CD14-positive monocyte (primary cell): ENCODE data around the gene ART4. TPM values are rescaled to one million over a fixed set of nuclear protein-coding genes. Genes with fewer than 3 reads are reported as not detected.

Experiments used
- DNase-seq, 3 donors: peaks; one replicate each; pipeline ENCODE4 v3.0.0-alpha.2; 2011 to 2022
- H2AFZ ChIP-seq: 2 replicates; pipeline ENCODE4 v1.6.0; 2012; ENCODE audit warnings: mild to moderate bottlenecking, low read depth, low read length, inconsistent platforms; ENCODE audit not compliant: insufficient read depth, poor library complexity, severe bottlenecking
- H3K27ac ChIP-seq, 2 donors: 1 replicate in 1 of 2; 2 replicates in 1 of 2; pipeline ENCODE4 v1.5.1; 2012 to 2013; ENCODE audit warnings: low read length in 2 of 2, control low read depth in 1 of 2, inconsistent platforms in 1 of 2, low read depth in 1 of 2, mild to moderate bottlenecking in 1 of 2
- H3K27me3 ChIP-seq, 2 donors: one replicate each; pipeline versions ENCODE4 v1.6.0 to v1.6.1; 2011 to 2013; ENCODE audit warnings: low read length in 2 of 2; ENCODE audit not compliant: control insufficient read depth in 2 of 2, insufficient read depth in 2 of 2
- H3K36me3 ChIP-seq, 2 donors: replicated peaks in 1 of 2; 1 replicate in 1 of 2; 2 replicates in 1 of 2; pipeline versions ENCODE4 v1.5.1 to v1.6.1; 2012 to 2013; ENCODE audit warnings: low read length in 2 of 2, control low read depth in 1 of 2, inconsistent platforms in 1 of 2, mild to moderate bottlenecking in 1 of 2; ENCODE audit not compliant: insufficient read depth in 2 of 2, control insufficient read depth in 1 of 2
- H3K4me1 ChIP-seq, 2 donors: 1 replicate in 1 of 2; 2 replicates in 1 of 2; pipeline versions ENCODE4 v1.5.1 to v1.6.1; 2012 to 2013; ENCODE audit warnings: low read length in 2 of 2, control low read depth in 1 of 2, inconsistent platforms in 1 of 2, mild to moderate bottlenecking in 1 of 2, moderate library complexity in 1 of 2; ENCODE audit not compliant: insufficient read depth in 2 of 2, control insufficient read depth in 1 of 2
- H3K4me2 ChIP-seq: replicated peaks from 2 replicates; pipeline ENCODE3; 2012; ENCODE audit warnings: low read length, moderate library complexity, mild to moderate bottlenecking; ENCODE audit not compliant: poor library complexity, severe bottlenecking; ENCODE audit errors: extremely low read depth
- H3K4me3 ChIP-seq, 3 experiments: fragments of 200-600 bp in 1 of 3; sonication (generic) in 1 of 3; replicated peaks in 1 of 3; 1 replicate in 2 of 3; 2 replicates in 1 of 3; pipeline ENCODE4 v1.5.1; 2011 to 2013; ENCODE audit warnings: low read length in 3 of 3, mild to moderate bottlenecking in 3 of 3, control low read depth in 2 of 3, low read depth in 2 of 3, inconsistent platforms in 1 of 3, moderate library complexity in 1 of 3
- H3K79me2 ChIP-seq: 2 replicates; pipeline ENCODE4 v1.6.0; 2012; ENCODE audit warnings: mild to moderate bottlenecking, control low read depth, inconsistent platforms, low read length, moderate library complexity; ENCODE audit not compliant: insufficient read depth
- H3K9ac ChIP-seq: 2 replicates; pipeline ENCODE4 v1.6.0; 2017; ENCODE audit warnings: low read length, mild to moderate bottlenecking; ENCODE audit not compliant: insufficient read depth, poor library complexity, severe bottlenecking
- H3K9me3 ChIP-seq, 2 donors: replicated peaks in 1 of 2; 1 replicate in 1 of 2; 2 replicates in 1 of 2; pipeline versions ENCODE4 v1.5.1 to v1.6.1; 2012 to 2013; ENCODE audit warnings: low read length in 2 of 2, control low read depth in 1 of 2; ENCODE audit not compliant: control insufficient read depth in 1 of 2, insufficient read depth in 1 of 2
- H4K20me1 ChIP-seq: 2 replicates; pipeline ENCODE4 v1.6.0; 2012; ENCODE audit warnings: mild to moderate bottlenecking, low read length, control low read depth, moderate library complexity; ENCODE audit not compliant: insufficient read depth
- H3K27ac Mint-ChIP-seq, 7 donors: one replicate each; pipeline ENCODE4 v1.8.0; 2020; ENCODE audit warnings: mild to moderate bottlenecking in 7 of 7, mixed read lengths in 7 of 7, moderate library complexity in 6 of 7, inconsistent platforms in 2 of 7
- H3K27me3 Mint-ChIP-seq, 3 donors: one replicate each; pipeline ENCODE4 v1.8.0; 2021 to 2022; ENCODE audit warnings: low read depth in 3 of 3, mild to moderate bottlenecking in 3 of 3, mixed read lengths in 3 of 3, moderate library complexity in 3 of 3, inconsistent platforms in 1 of 3
- H3K36me3 Mint-ChIP-seq, 2 donors: one replicate each; pipeline ENCODE4 v1.8.0; 2020; ENCODE audit warnings: mixed read lengths in 2 of 2, inconsistent platforms in 1 of 2, mild to moderate bottlenecking in 1 of 2
- H3K4me1 Mint-ChIP-seq: one replicate; pipeline ENCODE4 v1.8.0; 2020; ENCODE audit warnings: mild to moderate bottlenecking, mixed read lengths
- H3K4me3 Mint-ChIP-seq, 2 donors: one replicate each; pipeline ENCODE4 v1.8.0; 2020; ENCODE audit warnings: mild to moderate bottlenecking in 2 of 2, mixed read lengths in 2 of 2, moderate library complexity in 1 of 2
- H3K9me3 Mint-ChIP-seq, 7 donors: one replicate each; pipeline ENCODE4 v1.8.0; 2020 to 2022; ENCODE audit warnings: mixed read lengths in 7 of 7, mild to moderate bottlenecking in 6 of 7, moderate library complexity in 6 of 7, inconsistent platforms in 2 of 7
- WGBS: methylation state at CpG from one replicate; pipeline ENCODE4 v1.1.5; 2013; ENCODE audit warnings: missing lambda C conversion rate; ENCODE audit not compliant: insufficient coverage; 5-methylcytosine and 5-hydroxymethylcytosine counted together
- intact Hi-C, 2 donors: fragments of 100-400 bp; cut with micrococcal nuclease; formaldehyde crosslinking; loops; one replicate each; pipeline versions ENCODE4 v1.15.0 to v1.15.1; 2023
- polyA plus RNA-seq, 3 donors: library from polyadenylated mRNA; depleted of rRNA in 1 of 3; unstranded in 2 of 3; stranded (reverse) in 1 of 3; fragments of 300-500 nt in 2 of 3; fragments of >200 nt in 1 of 3; fragmentation: Illumina TruSeq in 2 of 3; gene quantifications; 1 replicate in 2 of 3; 2 replicates in 1 of 3; pipeline ENCODE4 v1.2.3, GENCODE V29; 2012 to 2021
- TF ChIP-seq, protein P1 (sequence below): fragments of 200-600 bp; IDR thresholded peaks from one replicate; pipeline ENCODE4 v1.8.0; 2022; ENCODE audit warnings: antibody characterized with exemption, mild to moderate bottlenecking

ART4 gene
- polyA plus RNA-seq, 3 donors: not detected

DNA sequence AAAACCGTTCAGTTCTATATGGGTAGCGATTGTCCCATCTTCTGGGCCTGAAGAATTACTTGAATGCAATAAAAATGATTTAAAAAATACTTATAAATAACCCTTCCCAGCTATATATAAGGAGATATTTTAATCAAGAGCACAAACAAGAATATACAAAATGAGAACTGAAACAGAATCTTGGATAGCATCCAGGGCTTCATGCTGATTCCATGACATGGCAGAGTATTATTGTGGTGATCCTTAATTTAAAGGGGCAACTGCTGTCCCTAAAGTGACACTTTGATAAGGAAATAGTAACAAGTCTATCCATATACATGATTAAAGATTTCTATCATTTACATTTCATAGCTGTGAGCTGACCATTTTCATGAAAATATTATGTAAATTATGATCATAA lies 58.9 kb downstream of the ART4 start:
- H3K27me3 Mint-ChIP-seq: no peaks in the 10 kb centered on the region
- H3K36me3 ChIP-seq: peaks cover 33 to 46% of the 10 kb centered on the region in 2 donors
- TF ChIP-seq, protein P1, sequence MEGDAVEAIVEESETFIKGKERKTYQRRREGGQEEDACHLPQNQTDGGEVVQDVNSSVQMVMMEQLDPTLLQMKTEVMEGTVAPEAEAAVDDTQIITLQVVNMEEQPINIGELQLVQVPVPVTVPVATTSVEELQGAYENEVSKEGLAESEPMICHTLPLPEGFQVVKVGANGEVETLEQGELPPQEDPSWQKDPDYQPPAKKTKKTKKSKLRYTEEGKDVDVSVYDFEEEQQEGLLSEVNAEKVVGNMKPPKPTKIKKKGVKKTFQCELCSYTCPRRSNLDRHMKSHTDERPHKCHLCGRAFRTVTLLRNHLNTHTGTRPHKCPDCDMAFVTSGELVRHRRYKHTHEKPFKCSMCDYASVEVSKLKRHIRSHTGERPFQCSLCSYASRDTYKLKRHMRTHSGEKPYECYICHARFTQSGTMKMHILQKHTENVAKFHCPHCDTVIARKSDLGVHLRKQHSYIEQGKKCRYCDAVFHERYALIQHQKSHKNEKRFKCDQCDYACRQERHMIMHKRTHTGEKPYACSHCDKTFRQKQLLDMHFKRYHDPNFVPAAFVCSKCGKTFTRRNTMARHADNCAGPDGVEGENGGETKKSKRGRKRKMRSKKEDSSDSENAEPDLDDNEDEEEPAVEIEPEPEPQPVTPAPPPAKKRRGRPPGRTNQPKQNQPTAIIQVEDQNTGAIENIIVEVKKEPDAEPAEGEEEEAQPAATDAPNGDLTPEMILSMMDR: no peak
- no peaks in the 10 kb centered on the region for H3K9me3 ChIP-seq
- H3K36me3 Mint-ChIP-seq: peaks cover 35 to 51% of the 10 kb centered on the region in 2 donors
- peaks cover 18% of the 10 kb centered on the region for H3K4me1 Mint-ChIP-seq
- H3K4me3 Mint-ChIP-seq: no peak overlapping the region
- H3K4me1 ChIP-seq: peaks cover 10 to 17% of the 10 kb centered on the region in 2 donors
- H3K27me3 ChIP-seq: no peaks in the 10 kb centered on the region
- peaks cover 0 to 2% (median 0%) of the 10 kb centered on the region in 7 donors for H3K9me3 Mint-ChIP-seq
- no peak overlapping the region for H3K4me3 ChIP-seq
- H4K20me1 ChIP-seq: no peaks in the 10 kb centered on the region
- no peak for DNase-seq
- H3K9ac ChIP-seq: no peak overlapping the region
- H3K4me2 ChIP-seq: no peak overlapping the region
- no CpG with 5 or more reads among the region's 2 CpGs for WGBS
- H3K79me2 ChIP-seq: no peaks in the 10 kb centered on the region
- peak overlapping the region in 1 of 2 donors; percentile 64 for H3K27ac ChIP-seq
- H2AFZ ChIP-seq: no peak overlapping the region
- peak overlapping the region in 3 of 7 donors; percentile 23 to 32 (median 29) for H3K27ac Mint-ChIP-seq
- intact Hi-C loops: no loop called here

DNA sequence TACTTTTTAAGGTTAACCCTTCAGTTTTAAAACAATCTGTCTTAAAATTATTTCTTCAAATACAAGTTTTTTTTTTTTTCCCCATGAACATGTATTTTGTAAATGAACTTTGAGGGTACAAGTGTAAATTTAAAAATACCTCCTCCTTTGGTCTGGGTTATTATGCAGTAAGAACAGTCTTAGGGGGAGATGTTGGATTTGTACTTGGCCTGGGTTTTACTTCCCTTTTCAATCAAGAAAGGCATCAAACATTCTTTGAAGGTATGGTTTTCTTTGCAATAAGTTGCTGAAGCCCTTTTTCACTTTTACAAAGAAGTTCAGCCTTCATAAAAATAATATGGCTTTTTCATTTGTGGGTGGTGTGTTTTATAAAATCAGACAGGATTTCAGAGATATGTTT lies 60.6 kb downstream of the ART4 start:
- no peak overlapping the region for H3K4me2 ChIP-seq
- peaks cover 19 to 34% of the 10 kb centered on the region in 2 donors for H3K36me3 Mint-ChIP-seq
- no peak overlapping the region for H3K4me3 ChIP-seq
- intact Hi-C loops: no loop called here
- H3K4me1 Mint-ChIP-seq: peaks cover 18% of the 10 kb centered on the region
- H2AFZ ChIP-seq: no peak overlapping the region
- H3K27me3 Mint-ChIP-seq: no peaks in the 10 kb centered on the region
- H3K9me3 ChIP-seq: no peaks in the 10 kb centered on the region
- peaks cover 18 to 29% of the 10 kb centered on the region in 2 donors for H3K36me3 ChIP-seq
- H3K27ac Mint-ChIP-seq: no peak overlapping the region
- no peak overlapping the region for H3K27ac ChIP-seq
- no peak for DNase-seq
- no peak overlapping the region for H3K4me3 Mint-ChIP-seq
- H4K20me1 ChIP-seq: no peaks in the 10 kb centered on the region
- H3K9ac ChIP-seq: no peak overlapping the region
- no peaks in the 10 kb centered on the region for H3K27me3 ChIP-seq
- peaks cover 10 to 17% of the 10 kb centered on the region in 2 donors for H3K4me1 ChIP-seq
- H3K9me3 Mint-ChIP-seq: peaks cover 0 to 2% (median 0%) of the 10 kb centered on the region in 7 donors
- TF ChIP-seq, protein P1: no peak
- no peaks in the 10 kb centered on the region for H3K79me2 ChIP-seq
